Measurements from ENCODE around the gene ZNF629. TPM values are rescaled to one million over a fixed set of nuclear protein-coding genes. Genes with fewer than 3 reads are reported as not detected.

Gene ZNF629
- total RNA-seq, 6 experiments from 2014 or later = 3.7 to 4.8 (median 4.3) TPM

GRCh38 chr16:30746638-30747175, 40.3 kb downstream of the ZNF629 start:
- intact Hi-C loops (cut with DNase I) = no loop called here
- 88% methylated on average over 9 of the region's 9 CpGs for WGBS (ENCODE audit: insufficient coverage, low coverage, low lambda C conversion rate, missing lambda C conversion rate)
- Histone ChIP-seq H3K36me3 (peaks cover 0 to 12% (median 5%) of the 10 kb centered on the region in 4 donors), H3K4me1 (peaks cover 0 to 19% (median 10%) of the 10 kb centered on the region in 4 donors), H3K27me3 (no peaks in the 10 kb centered on the region), H3K9me3 (no peaks in the 10 kb centered on the region), H3K27ac (no peak overlapping the region), H3K4me3 (no peak overlapping the region)
- no peak for TF ChIP-seq POLR2A (IDR thresholded peaks at IDR 0.05)
- TF ChIP-seq, protein P1, sequence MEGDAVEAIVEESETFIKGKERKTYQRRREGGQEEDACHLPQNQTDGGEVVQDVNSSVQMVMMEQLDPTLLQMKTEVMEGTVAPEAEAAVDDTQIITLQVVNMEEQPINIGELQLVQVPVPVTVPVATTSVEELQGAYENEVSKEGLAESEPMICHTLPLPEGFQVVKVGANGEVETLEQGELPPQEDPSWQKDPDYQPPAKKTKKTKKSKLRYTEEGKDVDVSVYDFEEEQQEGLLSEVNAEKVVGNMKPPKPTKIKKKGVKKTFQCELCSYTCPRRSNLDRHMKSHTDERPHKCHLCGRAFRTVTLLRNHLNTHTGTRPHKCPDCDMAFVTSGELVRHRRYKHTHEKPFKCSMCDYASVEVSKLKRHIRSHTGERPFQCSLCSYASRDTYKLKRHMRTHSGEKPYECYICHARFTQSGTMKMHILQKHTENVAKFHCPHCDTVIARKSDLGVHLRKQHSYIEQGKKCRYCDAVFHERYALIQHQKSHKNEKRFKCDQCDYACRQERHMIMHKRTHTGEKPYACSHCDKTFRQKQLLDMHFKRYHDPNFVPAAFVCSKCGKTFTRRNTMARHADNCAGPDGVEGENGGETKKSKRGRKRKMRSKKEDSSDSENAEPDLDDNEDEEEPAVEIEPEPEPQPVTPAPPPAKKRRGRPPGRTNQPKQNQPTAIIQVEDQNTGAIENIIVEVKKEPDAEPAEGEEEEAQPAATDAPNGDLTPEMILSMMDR (IDR thresholded peaks at IDR 0.05) = no peak
- no peak for DNase-seq
- no peak for ATAC-seq

GRCh38 chr16:30745082-30745481, 41.9 kb downstream of the ZNF629 start:
- Histone ChIP-seq H3K9me3 (no peaks in the 10 kb centered on the region), H3K27ac (peak overlapping the region in 2 of 3 donors; percentile 34 to 39), H3K4me3 (no peak overlapping the region), H3K36me3 (peaks cover 0 to 4% (median 1%) of the 10 kb centered on the region in 4 donors), H3K4me1 (peaks cover 0 to 32% (median 15%) of the 10 kb centered on the region in 4 donors), H3K27me3 (no peaks in the 10 kb centered on the region)
- 27% methylated on average over 2 of the region's 2 CpGs for WGBS (ENCODE audit: insufficient coverage, low coverage, low lambda C conversion rate, missing lambda C conversion rate)
- peak; percentile 32 to 52 (median 40) for ATAC-seq
- TF ChIP-seq POLR2A (IDR thresholded peaks at IDR 0.05) = no peak
- TF ChIP-seq, protein P1 (IDR thresholded peaks at IDR 0.05) = no peak
- intact Hi-C loops (cut with DNase I) = no loop called here
- peak in 1 of 3 donors; percentile 56 for DNase-seq

- Histone ChIP-seq H3K4me3 (no peak overlapping the region), H3K27me3 (no peaks in the 10 kb centered on the region), H3K9me3 (no peaks in the 10 kb centered on the region), H3K36me3 (peaks cover 0 to 5% (median 4%) of the 10 kb centered on the region in 4 donors), H3K4me1 (peaks cover 0 to 38% (median 15%) of the 10 kb centered on the region in 4 donors), H3K27ac (peak overlapping the region in 2 of 3 donors; percentile 29 to 33)
- TF ChIP-seq, protein P1 (IDR thresholded peaks at IDR 0.05) = no peak
- TF ChIP-seq POLR2A (IDR thresholded peaks at IDR 0.05) = no peak
- 50% methylated on average over 1 of the region's 2 CpGs for WGBS (ENCODE audit: insufficient coverage, low coverage, low lambda C conversion rate, missing lambda C conversion rate)
- DNase-seq = no peak
- ATAC-seq = no peak
- intact Hi-C loops (cut with DNase I) = no loop called here
These were observed 42.8 kb downstream of the ZNF629 start for GRCh38 chr16:30744183-30744582.

GRCh38 chr16:30743716-30744115, 43.3 kb downstream of the ZNF629 start:
- no peak for TF ChIP-seq POLR2A (IDR thresholded peaks at IDR 0.05)
- TF ChIP-seq, protein P1 (IDR thresholded peaks at IDR 0.05) = no peak
- no peak overlapping the region for H3K27ac ChIP-seq
- peaks cover 0 to 38% (median 15%) of the 10 kb centered on the region in 4 donors for H3K4me1 ChIP-seq
- no peak overlapping the region for H3K4me3 ChIP-seq
- DNase-seq = no peak
- H3K27me3 ChIP-seq = no peaks in the 10 kb centered on the region
- H3K36me3 ChIP-seq = peaks cover 0 to 10% (median 6%) of the 10 kb centered on the region in 4 donors
- WGBS (ENCODE audit: insufficient coverage, low coverage, low lambda C conversion rate, missing lambda C conversion rate) = no CpG with 5 or more reads among the region's 11 CpGs
- ATAC-seq = no peak
- intact Hi-C loops (cut with DNase I) = no loop called here
- H3K9me3 ChIP-seq = no peaks in the 10 kb centered on the region

All from right lobe of liver (tissue), 6 donors.